NCI-H524 (cell line): ENCODE measurements around the gene OSBPL5.
A peak's percentile ranks its signal among the peaks of the same experiment; 100 is the strongest.
"Not testable (repeated sequence)": the region's sequence is repeated elsewhere in the genome, so short reads cannot be mapped to it uniquely, and the experiment has no call there.

ENCODE experiments used
- DNase-seq, 2 experiments: peaks; one replicate each; lab custom pipeline; 2025; lab: John Stamatoyannopoulos, UW

The OSBPL5 gene

DNA sequence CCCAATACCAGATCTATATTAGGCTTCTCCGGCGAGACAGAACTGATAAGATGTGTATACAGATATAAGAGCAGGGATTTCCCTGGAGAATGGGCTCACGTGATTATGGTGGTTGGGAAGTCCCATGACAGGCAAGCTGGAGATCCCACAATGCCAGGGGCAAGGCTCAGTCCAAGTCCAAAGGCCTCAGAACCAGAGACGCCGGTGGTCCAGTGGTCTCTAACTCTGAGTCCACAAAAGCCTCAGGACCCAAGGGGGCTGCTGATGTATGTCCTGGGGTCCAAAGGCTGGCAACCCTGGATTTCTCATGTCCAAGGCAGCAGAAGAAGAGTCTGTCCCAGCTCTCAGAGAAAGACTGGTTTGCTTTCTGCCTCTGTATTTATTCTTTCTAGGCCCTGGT lies 15.8 kb upstream of the OSBPL5 start:
- no peak for DNase-seq

- DNase-seq = no peak
These were observed 13.2 kb upstream of the OSBPL5 start for GRCh38 chr11:3178349-3178748.

DNA sequence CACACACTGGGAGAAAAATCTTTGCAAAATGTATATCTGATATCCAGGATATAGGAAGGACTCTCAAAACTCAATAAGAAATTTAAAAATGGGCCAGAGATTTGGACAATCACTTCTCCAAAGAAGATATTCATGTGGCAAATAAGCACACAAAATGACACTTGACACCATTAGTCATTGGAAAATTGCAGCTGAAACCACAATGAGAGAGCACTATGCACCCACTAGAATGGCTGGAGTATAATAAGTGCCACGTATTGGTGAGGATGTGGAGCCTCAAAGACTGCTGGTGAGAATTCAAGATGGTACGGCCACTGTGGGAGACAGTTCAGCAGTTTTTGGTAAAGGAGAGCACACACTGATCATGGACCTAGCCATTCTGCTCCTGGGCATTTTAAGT lies 12.8 kb upstream of the OSBPL5 start:
- no peak for DNase-seq

DNA sequence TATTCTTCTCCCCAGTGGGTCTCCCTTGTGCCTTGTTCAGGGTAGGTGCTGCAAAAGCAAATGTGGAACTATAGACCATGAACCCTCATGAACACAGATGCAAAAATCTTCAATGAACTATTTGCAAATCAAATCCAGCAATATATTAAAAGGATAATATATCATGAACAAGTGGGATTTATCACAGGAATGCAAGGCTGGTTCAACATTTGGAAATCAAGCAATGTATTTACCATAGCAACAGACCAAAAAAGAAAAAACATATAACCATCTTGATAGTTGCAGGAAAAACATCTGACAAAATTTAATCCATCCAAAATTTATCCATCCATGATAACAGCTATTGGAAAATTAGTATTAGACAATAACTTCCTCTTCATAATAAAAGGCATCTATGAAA lies 11.4 kb upstream of the OSBPL5 start:
- no peak for DNase-seq

- DNase-seq = no peak
These were observed 10.1 kb upstream of the OSBPL5 start for GRCh38 chr11:3175194-3175593.

- DNase-seq = no peak
These were observed 9.3 kb upstream of the OSBPL5 start for GRCh38 chr11:3174387-3174786.

DNA sequence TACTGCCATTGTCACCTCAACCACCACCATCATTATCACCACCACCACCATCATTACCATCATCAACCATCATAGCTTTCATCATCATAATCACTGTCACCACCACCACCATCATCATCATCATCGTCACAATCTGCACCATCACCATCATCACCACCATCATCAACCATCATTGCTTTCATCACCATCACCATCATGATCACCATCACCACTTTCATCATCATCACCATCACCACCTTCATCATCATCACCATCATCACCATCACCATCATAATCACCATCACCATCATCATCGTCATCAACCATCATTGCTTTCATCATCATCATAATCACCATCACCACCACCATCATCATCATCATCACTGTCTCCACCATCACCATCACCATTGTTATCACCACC lies 8.7 kb upstream of the OSBPL5 start:
- no peak for DNase-seq

DNA sequence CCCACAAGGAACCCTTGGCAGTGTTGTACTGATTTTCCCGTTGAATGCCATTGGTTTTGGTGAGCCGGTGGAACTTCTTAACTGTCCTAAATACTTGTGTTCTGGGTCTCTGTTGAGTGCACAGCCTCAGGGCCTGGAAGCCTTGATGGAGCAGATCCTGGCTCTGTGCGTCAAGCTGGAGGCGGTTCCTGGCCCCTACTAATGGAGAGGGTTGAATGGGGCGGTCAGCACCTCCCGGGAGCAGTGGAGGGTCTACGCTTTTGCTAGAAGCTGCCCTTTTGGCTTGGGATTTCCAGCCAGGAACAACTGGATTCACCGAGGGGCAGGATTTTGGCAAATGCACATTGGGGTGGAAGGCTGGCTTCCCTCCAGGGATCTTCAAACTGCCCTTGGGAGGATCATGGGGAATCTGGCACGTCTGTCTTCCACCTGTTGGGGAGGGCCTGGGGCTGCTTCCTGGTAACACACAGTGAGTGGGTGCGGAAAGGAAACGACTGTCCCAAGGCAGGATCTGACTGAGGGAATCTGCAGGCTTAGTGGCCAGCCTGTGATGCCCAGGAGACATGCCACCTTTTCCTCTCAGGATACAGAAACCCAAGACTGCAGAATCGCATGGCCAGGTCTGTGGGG lies 6.9 kb upstream of the OSBPL5 start:
- no peak for DNase-seq

DNA sequence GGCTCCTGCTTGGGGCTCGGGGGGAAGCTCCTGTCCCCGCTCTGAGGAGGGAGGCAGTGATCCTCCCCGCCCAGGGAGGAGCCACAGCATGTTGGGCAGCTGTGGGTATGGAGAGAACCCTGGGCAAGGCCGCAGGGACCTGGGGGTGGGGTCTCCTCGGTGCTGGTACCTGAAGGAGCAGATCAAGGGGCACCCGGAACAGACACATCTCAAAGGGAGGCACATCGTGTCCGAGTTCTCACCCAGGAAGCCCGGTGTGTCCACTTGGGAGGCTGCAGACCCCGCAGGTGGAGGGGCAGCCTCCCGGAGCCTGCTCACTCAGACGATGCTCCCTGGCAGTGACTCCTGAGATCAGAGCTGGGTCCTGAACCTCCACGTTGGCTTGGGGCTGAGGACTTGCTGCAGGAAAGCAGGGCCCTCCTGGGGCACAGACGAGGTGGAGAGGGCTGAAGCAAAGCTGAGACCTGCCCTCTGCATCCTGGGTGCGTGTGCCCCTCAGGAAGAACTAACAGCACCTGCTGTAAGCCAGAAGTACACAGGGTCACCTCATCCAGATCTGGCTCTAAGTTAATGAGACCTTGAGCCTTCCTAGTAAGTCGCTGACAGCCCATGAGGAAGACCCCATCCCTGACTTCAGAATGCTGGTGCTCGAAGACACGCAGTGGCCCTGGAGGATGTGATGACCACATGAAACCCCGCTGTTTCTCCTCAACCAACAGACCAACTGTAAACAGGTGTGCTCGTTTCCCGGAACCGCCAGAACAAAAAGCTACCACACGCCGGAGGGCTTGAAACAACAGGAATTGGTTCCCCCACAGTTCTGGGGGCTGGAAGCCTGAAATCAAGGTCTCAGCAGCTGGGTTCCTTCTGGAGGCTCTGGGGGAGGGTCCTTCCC lies 5.9 kb upstream of the OSBPL5 start:
- no peak for DNase-seq

- DNase-seq = no peak
These were observed 5.1 kb upstream of the OSBPL5 start for GRCh38 chr11:3170044-3170755.

DNA sequence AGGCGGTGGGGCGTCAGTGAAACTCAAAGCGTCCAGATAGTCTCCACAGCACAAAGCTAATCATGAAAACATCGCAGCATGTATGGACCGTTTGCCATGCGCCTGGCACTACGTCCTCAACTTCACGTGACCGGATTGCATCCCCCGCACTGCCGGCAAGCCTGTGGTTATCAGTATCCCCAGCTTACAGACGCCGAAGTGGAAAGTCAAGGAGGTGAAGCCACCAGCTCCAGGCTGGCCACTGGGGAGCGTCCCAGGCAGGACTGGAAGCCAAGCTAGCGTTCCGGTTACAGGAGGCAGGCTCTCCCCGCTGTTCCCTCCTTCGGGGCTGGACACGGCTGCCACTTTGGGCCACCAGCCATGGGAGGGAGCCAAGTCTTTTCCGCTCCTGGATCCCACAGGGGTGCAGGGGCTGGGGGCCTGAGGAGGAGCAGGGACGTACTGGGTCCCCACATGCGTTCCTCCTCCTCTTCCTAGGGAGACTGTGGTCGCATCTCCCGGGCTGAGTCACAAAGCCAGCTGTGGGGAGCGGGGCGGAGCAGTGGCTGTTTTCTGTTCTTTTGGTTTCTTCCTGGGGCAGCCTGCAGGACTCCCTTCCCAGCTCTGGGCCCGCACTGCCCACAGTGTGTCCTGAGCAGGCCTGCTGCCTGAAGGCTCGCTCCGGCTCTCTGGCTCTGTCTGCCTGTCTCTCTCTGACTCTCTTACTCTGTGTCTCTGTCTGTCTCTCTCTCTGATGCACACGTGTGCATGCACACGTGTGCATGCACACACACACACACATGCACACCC lies 4.3 kb upstream of the OSBPL5 start:
- DNase-seq = no peak

- not testable (repeated sequence) for DNase-seq
These were observed 3.7 kb upstream of the OSBPL5 start for GRCh38 chr11:3168742-3169254.

DNA sequence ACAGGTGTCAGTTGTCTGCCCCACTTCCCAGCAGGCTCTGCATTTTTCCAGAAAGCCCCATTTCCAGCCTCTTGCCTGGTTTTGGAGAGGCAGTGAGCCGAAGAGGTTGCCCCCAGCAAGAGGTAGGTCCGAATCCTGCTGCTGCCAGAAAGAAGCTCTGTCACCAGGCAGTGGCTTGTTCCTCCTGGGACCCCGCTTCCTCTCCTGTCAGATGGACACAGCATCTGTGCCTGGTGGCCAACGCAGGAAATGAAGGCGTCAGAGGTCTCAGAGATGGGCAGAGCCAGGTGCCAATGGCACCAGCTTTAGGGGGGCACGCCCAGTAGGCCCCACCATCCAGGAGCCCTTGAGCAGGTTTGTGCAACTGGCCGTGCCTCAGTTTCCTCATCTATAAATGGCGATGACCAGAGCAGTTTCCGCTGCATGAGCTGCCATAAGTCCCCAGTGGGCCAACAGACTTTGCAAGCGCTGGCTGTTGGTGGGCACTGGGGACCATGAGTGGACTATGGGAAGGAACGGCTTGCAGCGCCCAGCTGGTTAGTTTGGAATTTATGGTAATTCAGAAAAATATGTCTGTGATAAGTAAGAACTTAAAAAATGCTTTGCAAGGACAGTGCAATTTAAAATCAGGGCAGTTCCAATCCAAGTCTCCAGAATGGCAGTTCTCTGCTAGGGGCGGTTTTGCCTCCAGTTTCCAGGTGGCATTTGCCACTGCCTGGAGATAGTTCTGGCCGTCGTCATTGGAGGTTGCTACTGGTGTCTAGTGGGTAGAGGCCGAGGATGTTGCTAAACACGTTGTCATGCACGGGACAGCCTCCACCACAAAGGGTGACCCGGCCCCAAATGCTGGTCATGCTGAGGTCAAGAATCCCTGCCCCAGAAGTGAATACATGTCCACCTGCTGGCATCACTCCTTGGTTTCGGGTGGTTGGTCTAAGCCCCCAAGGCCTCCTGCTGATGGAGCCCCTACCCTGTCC lies 2.3 kb upstream of the OSBPL5 start:
- no peak for DNase-seq

GRCh38 chr11:3166268-3167142 lies 1.4 kb upstream of the OSBPL5 start:
- peak; percentile 80 to 91 for DNase-seq

DNA sequence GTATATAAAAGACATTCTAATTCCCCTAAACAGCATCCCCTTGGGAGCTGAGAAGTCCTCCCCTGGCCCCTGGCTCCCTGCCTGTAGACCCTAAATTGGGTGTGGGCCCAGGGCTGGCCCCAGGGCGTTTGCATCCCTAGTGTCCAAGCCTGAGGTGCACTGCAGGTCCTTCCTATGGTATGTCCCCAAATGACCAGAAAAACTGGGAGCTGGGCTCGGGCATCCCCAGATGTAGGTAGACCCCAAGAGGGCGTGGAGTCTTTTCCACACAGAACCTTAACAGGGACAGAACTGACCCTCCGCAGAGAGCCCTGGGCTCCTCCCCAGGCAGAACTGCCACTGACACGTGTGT lies 782 bp upstream of the OSBPL5 start:
- no peak for DNase-seq

DNA sequence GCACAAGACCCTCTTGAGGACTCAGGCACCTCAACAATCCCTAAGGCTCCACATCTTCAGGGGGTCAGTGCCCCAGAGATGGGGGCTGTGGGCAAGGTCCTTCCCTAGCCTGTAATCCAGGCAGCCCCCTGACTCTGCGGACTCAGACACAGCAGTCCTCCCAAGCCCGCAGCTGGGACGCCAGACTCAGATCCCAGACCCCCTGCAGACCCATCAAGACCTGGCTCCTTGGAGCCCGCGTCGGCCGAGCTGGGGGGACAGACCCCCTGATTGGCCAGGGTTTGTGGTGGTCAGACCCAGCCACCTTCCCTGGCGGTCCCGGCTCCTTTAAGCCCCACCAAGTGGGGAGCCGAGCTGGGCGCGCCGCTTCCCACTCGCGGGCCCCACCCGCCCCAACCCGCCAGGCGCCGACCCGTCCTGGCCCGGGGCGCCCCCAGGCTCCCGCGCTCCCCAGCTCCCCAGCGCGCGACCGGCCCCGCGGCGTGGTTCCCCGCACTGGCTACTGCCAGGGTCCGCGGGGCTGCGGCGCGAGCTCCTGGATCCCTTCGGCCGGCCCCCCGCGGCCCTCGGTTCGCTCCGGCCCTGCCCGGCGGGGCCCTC lies 458 bp downstream of the OSBPL5 start:
- no peak for DNase-seq

DNA sequence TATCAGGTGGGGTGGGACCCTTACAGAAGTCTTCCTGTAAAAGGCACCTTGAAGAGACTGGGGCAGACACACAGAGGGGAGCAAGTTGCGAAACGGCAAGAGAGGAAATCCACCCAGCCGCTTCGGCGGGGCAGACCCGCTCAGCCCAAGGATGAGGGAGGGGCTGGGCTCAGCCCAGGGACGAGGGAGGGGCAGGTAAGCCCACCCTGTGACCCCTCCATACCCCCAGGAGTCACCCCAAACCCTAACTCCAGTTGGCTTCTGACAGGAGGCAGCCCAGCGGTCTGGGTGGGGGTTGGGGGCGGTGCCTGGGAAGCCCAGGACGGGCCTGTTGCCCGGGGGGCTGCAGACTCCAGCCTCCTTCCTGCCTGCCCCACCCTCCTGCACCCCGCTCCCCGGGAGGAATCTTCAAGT lies 965 bp downstream of the OSBPL5 start:
- no peak for DNase-seq

GRCh38 chr11:3163241-3163981 lies 1.7 kb downstream of the OSBPL5 start:
- no peak for DNase-seq
